Activated T-helper 1 cell treated with Interleukin-2 at 50 U/mL for 16 hours (primary cell): ENCODE results near the gene TAAR5.
"Not testable (repeated sequence)": the region's sequence is repeated elsewhere in the genome, so short reads cannot be mapped to it uniquely, and the experiment has no call there.

Experiments
- DNase-seq: peaks from one replicate; pipeline ENCODE4 v3.0.0-alpha.2; 2020; ENCODE audit warnings: low read depth

Gene TAAR5

GRCh38 chr6:132570221-132570777 lies 19.2 kb downstream of the TAAR5 start, which contains the start of gene TAAR6:
TAAR6 (plus strand) TSS chr6:132570322; CDS start chr6:132570322, 0 bp downstream.
- no peak for DNase-seq

GRCh38 chr6:132569170-132569569 lies 20.4 kb downstream of the TAAR5 start:
- no peak for DNase-seq

GRCh38 chr6:132568611-132569010 lies 20.9 kb downstream of the TAAR5 start:
- no peak for DNase-seq

- no peak for DNase-seq
These were observed 22.0 kb downstream of the TAAR5 start for GRCh38 chr6:132567566-132567965.

DNA sequence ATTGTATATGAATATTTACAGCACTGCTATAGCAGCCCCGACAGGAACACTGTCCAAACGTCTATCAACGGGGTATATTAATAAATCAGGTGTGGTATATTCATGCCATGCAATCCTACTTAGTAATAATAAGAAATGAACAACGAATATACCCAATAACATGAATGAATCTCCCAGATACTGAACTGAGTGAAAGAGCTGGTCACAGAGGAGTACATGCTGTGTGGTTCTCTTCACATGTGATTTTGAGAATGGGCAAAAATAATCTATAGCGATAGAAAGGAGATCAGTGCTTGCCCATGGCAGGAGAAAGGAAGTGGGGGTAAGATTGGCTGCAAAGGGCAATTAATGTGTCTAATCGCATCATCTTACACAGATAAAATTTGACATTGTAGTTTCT lies 23.1 kb downstream of the TAAR5 start:
- no peak for DNase-seq

- DNase-seq: not testable (repeated sequence)
These were observed 29.5 kb downstream of the TAAR5 start for GRCh38 chr6:132560087-132560486.

GRCh38 chr6:132552372-132552771 lies 37.2 kb downstream of the TAAR5 start, which contains the start of gene TAAR8:
TAAR8 (plus strand) TSS chr6:132552672; CDS start chr6:132552693, 21 bp downstream.
- no peak for DNase-seq

DNA sequence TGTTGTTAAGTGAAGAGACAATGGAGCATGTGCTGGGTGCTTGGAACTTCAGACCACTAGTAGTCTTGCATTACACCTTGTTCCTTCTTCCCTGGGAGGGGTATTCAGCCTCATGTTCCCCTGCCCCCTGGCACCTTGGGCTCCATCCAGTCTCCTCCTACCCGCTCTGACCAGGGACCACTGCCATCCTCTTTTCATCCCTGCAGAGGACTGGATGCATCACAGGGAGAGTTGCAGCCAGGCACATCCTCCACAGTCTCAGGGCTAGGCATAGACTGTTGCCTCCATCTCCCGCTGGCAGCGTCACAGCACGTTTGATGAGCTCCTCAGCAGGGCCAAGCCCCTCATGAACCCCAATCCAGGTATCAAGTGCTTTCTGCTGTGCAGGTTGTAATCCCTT lies 38.3 kb downstream of the TAAR5 start:
- no peak for DNase-seq

DNA sequence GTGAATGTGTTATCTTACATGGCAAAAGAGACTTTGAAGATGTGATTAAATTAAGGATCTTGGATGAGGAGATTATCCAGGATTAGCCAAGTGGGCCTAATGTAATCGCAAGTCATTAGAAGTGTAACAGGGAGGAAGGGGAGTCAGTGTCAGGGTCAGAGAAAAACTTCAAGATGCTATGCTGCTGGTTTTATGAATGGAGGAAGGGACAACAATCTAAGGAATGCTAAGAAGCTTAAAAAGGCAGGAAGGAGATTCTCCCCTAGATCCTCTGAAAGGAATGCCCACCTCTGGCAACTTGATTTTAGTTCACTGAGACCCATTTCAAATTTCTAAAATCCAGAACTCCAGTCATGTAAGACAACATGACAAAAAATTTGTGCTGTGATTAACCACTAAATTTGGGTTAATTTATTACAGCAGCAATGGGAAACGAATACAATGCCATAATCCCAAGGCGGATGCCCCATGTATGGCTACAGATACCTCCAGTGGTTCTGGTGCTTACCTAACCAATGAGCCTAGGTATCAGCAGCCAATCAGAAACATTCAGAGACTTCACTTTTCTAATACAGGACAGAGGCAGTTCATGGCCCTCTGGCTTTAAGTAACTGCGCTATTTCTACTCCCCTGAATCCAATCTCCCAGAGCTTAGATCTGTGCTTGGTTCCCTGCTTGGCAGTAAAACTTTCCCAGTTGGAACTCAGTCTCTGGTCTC lies 40.6 kb downstream of the TAAR5 start:
- no peak for DNase-seq

GRCh38 chr6:132544826-132545225 lies 44.7 kb downstream of the TAAR5 start:
- no peak for DNase-seq
